Measurements from ENCODE around the gene DLG1. TPM values are rescaled to one million over a fixed set of nuclear protein-coding genes. Genes with fewer than 3 reads are reported as not detected.
A peak's percentile ranks its signal among the peaks of the same experiment; 100 is the strongest.

The DLG1 gene
- total and polyA plus RNA-seq, 2 donors (not counting 1 experiment from before 2014, with no cell fraction given) = 47.7 to 53.0 TPM

DNA sequence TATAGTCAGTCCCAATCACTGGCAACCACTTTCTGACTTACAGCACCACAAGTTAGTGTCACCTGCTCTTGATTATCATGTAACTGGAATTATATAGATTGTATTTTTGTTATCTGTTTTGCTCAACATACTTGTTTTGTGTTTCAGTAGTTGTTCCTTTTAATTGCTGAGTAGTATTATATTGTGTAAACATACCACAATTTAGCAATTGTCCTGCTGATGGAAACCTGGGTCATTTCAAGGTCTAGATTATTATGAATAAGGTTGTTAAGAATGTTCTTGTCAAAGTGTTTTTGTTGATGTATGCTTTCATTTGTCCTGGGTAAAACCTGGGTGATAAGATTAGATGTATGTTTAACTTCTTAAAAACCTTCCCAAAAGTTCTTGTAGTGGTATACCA is 186.7 kb downstream of the DLG1 start:
- Histone ChIP-seq H3K4me3 (replicated peaks in 1 of 4; ENCODE audit: control extremely low read depth in 1 of 4, insufficient read depth in 1 of 4, low read depth in 3 of 4, low read length in 4 of 4) (no peak overlapping the region), H3K9ac (ENCODE audit: insufficient read depth, low read length) (no peak overlapping the region), H3K27me3 (ENCODE audit: control insufficient read depth, insufficient read depth, low read length) (no peaks in the 10 kb centered on the region), H3K36me3 (ENCODE audit: control insufficient read depth, insufficient read depth, low read length) (no peaks in the 10 kb centered on the region), H3K4me1 (ENCODE audit: control insufficient read depth, extremely low read depth, insufficient read depth, low read length) (no peaks in the 10 kb centered on the region), H3K27ac (ENCODE audit: insufficient read depth, low read length) (no peak overlapping the region), H4K20me1 (ENCODE audit: control insufficient read depth, extremely low read depth, insufficient read depth, low read length) (no peaks in the 10 kb centered on the region), H2AFZ (ENCODE audit: low read length) (no peak overlapping the region), H3K79me2 (ENCODE audit: control insufficient read depth, insufficient read depth, low read length) (no peaks in the 10 kb centered on the region), H3K9me3 (ENCODE audit: control insufficient read depth, insufficient read depth, low read depth, low read length) (no peaks in the 10 kb centered on the region), H3K4me2 (ENCODE audit: extremely low read depth, insufficient read depth, low read length) (no peak overlapping the region)
- DNase-seq (ENCODE audit: low read depth in 2 of 2) = no peak
- TF ChIP-seq, protein P1, sequence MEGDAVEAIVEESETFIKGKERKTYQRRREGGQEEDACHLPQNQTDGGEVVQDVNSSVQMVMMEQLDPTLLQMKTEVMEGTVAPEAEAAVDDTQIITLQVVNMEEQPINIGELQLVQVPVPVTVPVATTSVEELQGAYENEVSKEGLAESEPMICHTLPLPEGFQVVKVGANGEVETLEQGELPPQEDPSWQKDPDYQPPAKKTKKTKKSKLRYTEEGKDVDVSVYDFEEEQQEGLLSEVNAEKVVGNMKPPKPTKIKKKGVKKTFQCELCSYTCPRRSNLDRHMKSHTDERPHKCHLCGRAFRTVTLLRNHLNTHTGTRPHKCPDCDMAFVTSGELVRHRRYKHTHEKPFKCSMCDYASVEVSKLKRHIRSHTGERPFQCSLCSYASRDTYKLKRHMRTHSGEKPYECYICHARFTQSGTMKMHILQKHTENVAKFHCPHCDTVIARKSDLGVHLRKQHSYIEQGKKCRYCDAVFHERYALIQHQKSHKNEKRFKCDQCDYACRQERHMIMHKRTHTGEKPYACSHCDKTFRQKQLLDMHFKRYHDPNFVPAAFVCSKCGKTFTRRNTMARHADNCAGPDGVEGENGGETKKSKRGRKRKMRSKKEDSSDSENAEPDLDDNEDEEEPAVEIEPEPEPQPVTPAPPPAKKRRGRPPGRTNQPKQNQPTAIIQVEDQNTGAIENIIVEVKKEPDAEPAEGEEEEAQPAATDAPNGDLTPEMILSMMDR (conservative IDR thresholded peaks at IDR 0.05 in 1 of 2, IDR thresholded peaks at IDR 0.05 in 1 of 2; ENCODE audit: low read depth in 1 of 2, low read length in 2 of 2) = no peak
- no peak for TF ChIP-seq EZH2 (IDR thresholded peaks at IDR 0.05; ENCODE audit: low read length, missing control alignments)

DNA sequence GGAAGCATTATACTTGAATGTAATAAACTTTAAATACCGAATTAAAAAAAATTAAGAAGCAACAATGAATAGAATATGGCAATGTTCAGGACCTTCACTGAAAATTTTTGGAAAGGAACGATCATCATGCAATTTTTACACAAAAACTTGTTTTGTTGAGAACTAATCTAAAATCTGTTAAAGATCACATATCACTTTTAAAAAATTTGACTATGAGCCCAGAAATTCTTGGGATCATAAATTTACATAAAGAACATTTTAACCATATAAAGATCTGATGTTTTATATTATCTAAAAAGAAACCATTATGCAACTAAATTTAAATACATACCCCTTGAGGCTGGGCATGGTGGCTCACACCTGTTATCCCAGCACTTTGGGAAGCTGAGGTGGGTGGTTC is 192.6 kb downstream of the DLG1 start:
- Histone ChIP-seq H3K79me2 (ENCODE audit: control insufficient read depth, insufficient read depth, low read length) (no peaks in the 10 kb centered on the region), H3K27ac (ENCODE audit: insufficient read depth, low read length) (no peak overlapping the region), H3K9me3 (ENCODE audit: control insufficient read depth, insufficient read depth, low read depth, low read length) (no peaks in the 10 kb centered on the region), H3K4me1 (ENCODE audit: control insufficient read depth, extremely low read depth, insufficient read depth, low read length) (no peaks in the 10 kb centered on the region), H3K36me3 (ENCODE audit: control insufficient read depth, insufficient read depth, low read length) (no peaks in the 10 kb centered on the region), H3K4me3 (replicated peaks in 1 of 4; ENCODE audit: control extremely low read depth in 1 of 4, insufficient read depth in 1 of 4, low read depth in 3 of 4, low read length in 4 of 4) (no peak overlapping the region), H3K27me3 (ENCODE audit: control insufficient read depth, insufficient read depth, low read length) (no peaks in the 10 kb centered on the region), H3K9ac (ENCODE audit: insufficient read depth, low read length) (no peak overlapping the region), H4K20me1 (ENCODE audit: control insufficient read depth, extremely low read depth, insufficient read depth, low read length) (no peaks in the 10 kb centered on the region), H2AFZ (ENCODE audit: low read length) (no peak overlapping the region), H3K4me2 (ENCODE audit: extremely low read depth, insufficient read depth, low read length) (no peak overlapping the region)
- TF ChIP-seq, protein P1 (conservative IDR thresholded peaks at IDR 0.05 in 1 of 2, IDR thresholded peaks at IDR 0.05 in 1 of 2; ENCODE audit: low read depth in 1 of 2, low read length in 2 of 2) = no peak
- no peak for TF ChIP-seq EZH2 (IDR thresholded peaks at IDR 0.05; ENCODE audit: low read length, missing control alignments)
- peak in 1 of 2 donors; percentile 32 for DNase-seq (ENCODE audit: low read depth in 2 of 2)

DNA sequence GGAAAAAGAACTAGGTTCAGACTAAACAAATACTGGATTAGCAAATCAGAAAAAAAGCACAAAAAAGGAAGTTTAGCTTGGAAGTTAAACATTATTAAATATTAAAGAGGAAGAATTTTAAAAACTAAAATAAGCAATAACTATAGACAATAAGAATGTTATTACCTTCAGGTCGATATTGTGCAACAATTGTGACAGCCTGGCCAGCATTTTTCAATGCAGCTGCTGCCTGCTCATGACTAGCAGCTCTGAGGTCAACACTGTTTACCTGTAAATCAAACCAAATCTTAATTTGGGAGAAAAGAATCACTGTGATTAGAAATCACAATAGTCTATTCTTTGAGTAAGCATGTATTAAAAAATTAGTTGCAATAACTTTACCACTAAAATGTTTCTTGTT is 193.7 kb downstream of the DLG1 start:
- Histone ChIP-seq H3K9me3 (ENCODE audit: control insufficient read depth, insufficient read depth, low read depth, low read length) (no peaks in the 10 kb centered on the region), H3K27me3 (ENCODE audit: control insufficient read depth, insufficient read depth, low read length) (no peaks in the 10 kb centered on the region), H3K4me1 (ENCODE audit: control insufficient read depth, extremely low read depth, insufficient read depth, low read length) (no peaks in the 10 kb centered on the region), H3K36me3 (ENCODE audit: control insufficient read depth, insufficient read depth, low read length) (no peaks in the 10 kb centered on the region), H2AFZ (ENCODE audit: low read length) (no peak overlapping the region), H3K9ac (ENCODE audit: insufficient read depth, low read length) (no peak overlapping the region), H3K4me2 (ENCODE audit: extremely low read depth, insufficient read depth, low read length) (no peak overlapping the region), H3K4me3 (replicated peaks in 1 of 4; ENCODE audit: control extremely low read depth in 1 of 4, insufficient read depth in 1 of 4, low read depth in 3 of 4, low read length in 4 of 4) (no peak overlapping the region), H4K20me1 (ENCODE audit: control insufficient read depth, extremely low read depth, insufficient read depth, low read length) (no peaks in the 10 kb centered on the region), H3K79me2 (ENCODE audit: control insufficient read depth, insufficient read depth, low read length) (no peaks in the 10 kb centered on the region), H3K27ac (ENCODE audit: insufficient read depth, low read length) (no peak overlapping the region)
- peak in 1 of 2 donors; percentile 9 for DNase-seq (ENCODE audit: low read depth in 2 of 2)
- TF ChIP-seq, protein P1 (conservative IDR thresholded peaks at IDR 0.05 in 1 of 2, IDR thresholded peaks at IDR 0.05 in 1 of 2; ENCODE audit: low read depth in 1 of 2, low read length in 2 of 2) = no peak
- no peak for TF ChIP-seq EZH2 (IDR thresholded peaks at IDR 0.05; ENCODE audit: low read length, missing control alignments)

Measured in fibroblast of lung (primary cell).